ENCODE measurements around the gene FTO. TPM values are rescaled to one million over a fixed set of nuclear protein-coding genes. Genes with fewer than 3 reads are reported as not detected.

The FTO gene
- total and polyA plus RNA-seq, 12 donors, result 17.8 to 310 (median 156) TPM

DNA sequence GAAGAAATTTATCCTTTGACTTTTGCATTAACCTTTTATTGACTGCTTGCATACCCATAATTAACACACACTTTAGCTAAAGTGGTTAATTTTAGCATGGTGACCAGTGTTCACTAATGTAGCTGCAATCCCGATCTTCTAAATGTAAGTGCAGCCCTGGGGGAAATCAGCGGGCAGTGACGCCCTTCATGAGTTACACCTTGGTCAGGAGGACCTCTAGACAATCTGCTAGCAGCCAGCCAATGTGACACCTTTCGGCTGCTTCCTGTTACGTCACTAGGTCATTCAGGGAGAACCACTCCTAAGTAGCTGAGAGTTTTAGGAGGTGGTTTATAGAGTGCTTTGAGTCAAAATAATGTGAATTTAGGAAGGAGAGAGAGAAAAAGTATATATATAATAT is 402.1 kb downstream of the FTO start:
- no peak overlapping the region for H3K27ac ChIP-seq
- WGBS, 4 donors, result 86 to 97% (median 95%) methylated on average over 5 of the region's 5 CpGs
- intact Hi-C loops (cut with DNase I), result no loop called here
- H3K9me3 ChIP-seq (replicated peaks in 1 of 3), result no peaks in the 10 kb centered on the region
- no peak overlapping the region for H3K4me3 ChIP-seq
- H3K4me1 ChIP-seq (replicated peaks in 1 of 2), result no peaks in the 10 kb centered on the region
- TF ChIP-seq, protein P1, sequence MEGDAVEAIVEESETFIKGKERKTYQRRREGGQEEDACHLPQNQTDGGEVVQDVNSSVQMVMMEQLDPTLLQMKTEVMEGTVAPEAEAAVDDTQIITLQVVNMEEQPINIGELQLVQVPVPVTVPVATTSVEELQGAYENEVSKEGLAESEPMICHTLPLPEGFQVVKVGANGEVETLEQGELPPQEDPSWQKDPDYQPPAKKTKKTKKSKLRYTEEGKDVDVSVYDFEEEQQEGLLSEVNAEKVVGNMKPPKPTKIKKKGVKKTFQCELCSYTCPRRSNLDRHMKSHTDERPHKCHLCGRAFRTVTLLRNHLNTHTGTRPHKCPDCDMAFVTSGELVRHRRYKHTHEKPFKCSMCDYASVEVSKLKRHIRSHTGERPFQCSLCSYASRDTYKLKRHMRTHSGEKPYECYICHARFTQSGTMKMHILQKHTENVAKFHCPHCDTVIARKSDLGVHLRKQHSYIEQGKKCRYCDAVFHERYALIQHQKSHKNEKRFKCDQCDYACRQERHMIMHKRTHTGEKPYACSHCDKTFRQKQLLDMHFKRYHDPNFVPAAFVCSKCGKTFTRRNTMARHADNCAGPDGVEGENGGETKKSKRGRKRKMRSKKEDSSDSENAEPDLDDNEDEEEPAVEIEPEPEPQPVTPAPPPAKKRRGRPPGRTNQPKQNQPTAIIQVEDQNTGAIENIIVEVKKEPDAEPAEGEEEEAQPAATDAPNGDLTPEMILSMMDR (IDR thresholded peaks at IDR 0.05), result no peak
- H3K36me3 ChIP-seq (replicated peaks in 1 of 2), result no peaks in the 10 kb centered on the region
- DNase-seq, result no peak
- H3K27me3 ChIP-seq, result no peaks in the 10 kb centered on the region

DNA sequence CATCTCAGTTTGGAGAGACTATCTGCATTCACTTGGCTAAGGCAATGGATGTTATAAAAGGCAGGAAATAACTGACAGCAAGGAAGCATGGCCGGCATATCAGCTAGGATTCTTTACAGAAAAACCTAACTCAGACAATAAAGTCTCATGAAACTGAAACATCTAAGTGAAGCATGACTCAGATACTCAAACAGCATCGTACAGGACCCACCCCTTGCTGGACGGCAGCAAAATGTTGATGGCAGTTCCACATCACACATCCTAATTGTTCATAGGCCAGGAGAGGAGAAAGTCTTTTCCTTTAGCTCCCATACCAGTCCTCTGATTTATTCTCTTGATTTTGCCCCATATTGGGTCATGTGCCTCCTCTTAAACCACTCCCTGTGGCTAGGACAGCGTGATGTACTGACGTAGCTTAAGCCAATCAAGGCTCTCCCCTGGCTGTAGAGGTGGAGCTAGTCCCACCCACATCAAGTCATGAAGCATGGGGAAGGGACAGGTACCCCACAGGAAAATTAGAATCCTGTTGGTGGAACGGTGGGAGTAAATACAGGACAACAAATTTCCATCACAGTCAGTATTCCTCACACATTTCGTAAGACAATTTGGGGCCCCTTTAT is 403.7 kb downstream of the FTO start:
- intact Hi-C loops (cut with DNase I), result no loop called here
- H3K9me3 ChIP-seq (replicated peaks in 1 of 3), result no peaks in the 10 kb centered on the region
- no peaks in the 10 kb centered on the region for H3K27me3 ChIP-seq
- H3K27ac ChIP-seq, result no peak overlapping the region
- DNase-seq, result no peak
- H3K4me1 ChIP-seq (replicated peaks in 1 of 2), result no peaks in the 10 kb centered on the region
- TF ChIP-seq, protein P1 (IDR thresholded peaks at IDR 0.05), result no peak
- TF ChIP-seq POLR2A (IDR thresholded peaks at IDR 0.05), result no peak
- peaks cover 0 to 6% of the 10 kb centered on the region in 2 donors for H3K36me3 ChIP-seq (replicated peaks in 1 of 2)
- no peak overlapping the region for H3K4me3 ChIP-seq
- 84 to 94% (median 88%) methylated on average over 7 of the region's 7 CpGs for WGBS, 4 donors

DNA sequence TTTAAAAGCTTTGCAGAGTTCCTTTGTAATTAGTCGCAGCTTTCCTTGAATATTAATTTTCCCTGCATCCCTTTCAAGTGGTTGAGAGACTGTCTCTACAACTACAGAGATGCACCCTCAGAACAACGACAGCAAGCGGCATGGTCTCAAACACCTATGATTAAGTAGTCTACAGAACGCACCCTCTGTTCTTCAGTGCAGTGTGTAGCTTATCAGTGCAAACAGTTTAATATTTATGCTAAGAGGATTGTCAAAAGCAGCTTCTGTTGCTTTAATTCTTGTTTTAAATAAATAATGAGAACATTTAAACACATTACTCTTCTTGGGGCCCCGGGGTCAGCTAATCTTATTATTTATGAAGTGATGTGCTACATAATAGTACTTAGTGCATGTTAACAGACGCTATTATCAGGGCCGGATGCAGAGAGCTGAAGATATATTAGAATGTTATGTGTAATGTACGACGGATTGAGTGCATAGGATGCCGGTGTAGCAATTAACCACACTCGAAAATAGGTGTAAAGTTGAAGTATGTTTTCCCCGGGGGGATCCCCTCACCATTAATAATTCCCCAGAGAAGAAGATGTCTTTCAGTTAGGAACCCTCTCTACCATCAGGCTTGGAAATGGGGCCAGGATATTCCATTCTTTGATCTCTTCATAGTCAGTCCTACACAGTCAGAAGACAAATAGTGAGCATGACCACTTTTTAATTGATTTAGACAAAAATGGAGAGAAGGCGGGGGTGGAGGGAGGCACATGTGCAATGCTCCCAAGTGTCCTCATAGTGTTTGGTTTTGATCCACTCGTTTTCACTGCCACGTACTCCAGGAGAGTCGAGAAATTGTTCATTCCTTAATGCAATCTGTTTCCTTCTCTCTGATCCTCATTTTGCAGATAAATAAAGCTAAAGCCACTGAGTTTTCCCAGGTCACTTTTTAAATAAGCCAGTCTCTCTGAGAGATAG is 406.3 kb downstream of the FTO start:
- no peak for TF ChIP-seq POLR2A (IDR thresholded peaks at IDR 0.05)
- TF ChIP-seq, protein P1 (IDR thresholded peaks at IDR 0.05), result no peak
- intact Hi-C loops (cut with DNase I), result no loop called here
- H3K36me3 ChIP-seq (replicated peaks in 1 of 2), result peaks cover 0 to 6% of the 10 kb centered on the region in 2 donors
- H3K27me3 ChIP-seq, result no peaks in the 10 kb centered on the region
- H3K27ac ChIP-seq, result no peak overlapping the region
- no peaks in the 10 kb centered on the region for H3K4me1 ChIP-seq (replicated peaks in 1 of 2)
- 84 to 86% (median 85%) methylated on average over 16 of the region's 16 CpGs for WGBS, 4 donors
- no peak for DNase-seq
- no peak overlapping the region for H3K4me3 ChIP-seq
- no peaks in the 10 kb centered on the region for H3K9me3 ChIP-seq (replicated peaks in 1 of 3)

DNA sequence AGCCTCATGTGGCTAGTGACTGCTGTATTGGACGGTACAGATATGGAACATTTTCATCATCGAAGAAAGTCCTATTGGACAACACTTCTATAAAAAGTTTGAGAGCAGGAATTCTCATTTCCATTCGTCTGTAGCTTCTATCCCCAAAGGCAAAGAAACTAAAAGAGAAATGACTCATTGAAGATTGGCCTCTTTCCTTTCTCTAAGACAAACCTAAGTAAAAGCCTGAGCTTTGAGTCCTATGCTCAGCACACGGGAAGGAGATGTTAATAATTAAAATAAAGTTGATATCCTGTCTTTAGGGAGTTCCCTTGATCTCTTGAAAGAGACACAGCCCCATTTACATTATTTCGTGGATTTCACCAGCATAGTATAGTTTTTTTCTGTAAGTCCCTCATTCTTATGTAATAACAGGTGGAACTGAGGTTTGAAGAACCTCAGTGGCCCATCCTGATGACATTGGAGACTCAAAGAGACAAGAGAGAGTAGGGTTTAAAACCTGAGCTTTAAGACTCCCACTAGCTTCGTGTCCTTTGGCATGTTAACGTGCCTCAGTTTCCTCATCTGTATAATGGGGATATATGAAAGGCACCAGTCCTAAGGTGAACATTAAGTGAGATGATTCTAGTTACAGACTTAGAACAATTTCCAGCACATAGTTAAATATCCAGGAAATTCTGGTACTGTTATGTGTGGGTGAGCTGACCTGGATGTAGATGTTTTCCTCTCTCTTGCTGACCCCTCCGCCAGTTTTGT is 408.7 kb downstream of the FTO start:
- H3K4me3 ChIP-seq, result no peak overlapping the region
- 92 to 96% (median 96%) methylated on average over 8 of the region's 8 CpGs for WGBS, 4 donors
- no peak for TF ChIP-seq POLR2A (IDR thresholded peaks at IDR 0.05)
- TF ChIP-seq, protein P1 (IDR thresholded peaks at IDR 0.05), result no peak
- H3K9me3 ChIP-seq (replicated peaks in 1 of 3), result no peaks in the 10 kb centered on the region
- DNase-seq, result no peak
- intact Hi-C loops (cut with DNase I), result no loop called here
- H3K27ac ChIP-seq, result no peak overlapping the region
- H3K36me3 ChIP-seq (replicated peaks in 1 of 2), result peaks cover 0 to 6% of the 10 kb centered on the region in 2 donors
- no peaks in the 10 kb centered on the region for H3K4me1 ChIP-seq (replicated peaks in 1 of 2)
- no peaks in the 10 kb centered on the region for H3K27me3 ChIP-seq

Measured in adrenal gland (tissue), 12 donors.